ENCODE measurements around the gene KLHL33. TPM values are rescaled to one million over a fixed set of nuclear protein-coding genes. Genes with fewer than 3 reads are reported as not detected.

Gene KLHL33, protein sequence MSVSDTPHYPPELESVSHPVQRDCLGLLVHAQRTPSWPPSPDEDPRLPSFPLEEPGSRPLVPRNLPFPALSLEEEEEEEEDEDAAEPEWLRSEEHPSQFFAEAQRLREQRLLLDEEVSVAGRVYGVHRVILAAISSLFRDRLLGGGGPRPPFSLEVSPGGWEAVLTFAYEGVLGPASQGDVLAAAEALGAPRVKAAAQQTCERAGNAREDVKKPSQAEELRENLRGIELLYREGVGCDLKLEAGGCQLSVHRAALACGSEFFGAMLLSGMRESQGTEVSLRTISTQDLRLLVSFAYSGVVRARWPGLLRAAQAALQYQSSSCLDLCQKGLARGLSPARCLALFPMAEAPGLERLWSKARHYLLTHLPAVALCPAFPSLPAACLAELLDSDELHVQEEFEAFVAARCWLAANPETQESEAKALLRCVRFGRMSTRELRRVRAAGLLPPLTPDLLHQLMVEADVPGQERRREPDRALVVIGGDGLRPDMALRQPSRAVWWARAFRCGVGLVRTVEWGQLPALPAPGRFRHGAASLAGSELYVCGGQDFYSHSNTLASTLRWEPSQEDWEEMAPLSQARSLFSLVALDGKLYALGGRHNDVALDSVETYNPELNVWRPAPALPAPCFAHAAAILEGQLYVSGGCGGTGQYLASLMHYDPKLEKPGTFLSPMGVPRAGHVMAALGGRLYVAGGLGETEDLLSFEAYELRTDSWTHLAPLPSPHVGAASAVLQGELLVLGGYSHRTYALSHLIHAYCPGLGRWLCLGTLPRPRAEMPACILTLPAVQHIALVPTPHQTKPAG
- total RNA-seq: 1 to 10 TPM in 1 of 2 donors, under 1 TPM in 1; 0.52 to 1.2 TPM
- long read RNA-seq, donor 1: 0 reads
- long read RNA-seq, donor 2: 0 reads

DNA sequence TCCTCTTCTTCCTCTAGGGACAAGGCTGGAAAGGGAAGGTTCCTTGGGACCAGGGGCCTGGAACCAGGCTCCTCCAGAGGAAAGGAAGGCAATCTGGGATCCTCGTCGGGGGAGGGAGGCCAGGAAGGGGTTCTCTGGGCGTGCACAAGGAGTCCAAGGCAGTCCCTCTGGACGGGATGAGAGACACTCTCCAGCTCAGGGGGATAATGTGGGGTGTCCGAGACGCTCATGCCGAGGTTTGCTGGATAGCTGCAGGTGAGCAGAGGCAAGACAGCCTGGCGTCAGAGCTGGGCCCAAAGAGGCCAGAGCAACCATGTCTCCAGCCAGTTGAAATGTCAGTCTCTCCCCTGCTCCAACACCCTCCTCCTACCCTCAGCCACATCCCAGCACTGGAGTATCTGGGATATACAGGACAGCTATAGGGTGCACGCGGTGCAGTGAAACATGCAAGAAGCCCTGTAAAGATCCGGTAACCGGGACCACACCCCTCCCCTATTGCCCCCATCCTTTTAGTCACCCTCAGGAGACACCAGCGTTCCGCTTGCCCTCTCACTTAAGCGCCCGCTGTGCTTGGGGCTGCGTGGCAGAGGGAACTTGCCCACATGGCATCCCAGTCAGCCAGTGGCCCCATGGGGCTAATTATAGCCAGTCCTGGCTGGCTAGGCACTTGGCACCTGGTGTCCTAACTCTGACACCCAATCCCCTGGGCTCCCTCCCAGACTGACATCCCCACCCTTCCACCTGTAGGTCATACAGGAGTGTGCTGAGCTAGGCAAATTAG is at the start of gene KLHL33:
TSS of gene KLHL33 (minus strand) at position 585 of the 781 bp plus-strand sequence. CDS start at position 230, 355 bp downstream.
- intact Hi-C loops (cut with DNase I): no loop called here

GRCh38 chr14:20482382-20482781 is 46.4 kb upstream of the KLHL33 start:
- no peak for DNase-seq (ENCODE audit: low spot score)
- intact Hi-C loops (cut with DNase I): no loop called here

More for the DNA sequence above, at the start of gene KLHL33:
- DNase-seq (ENCODE audit: low spot score): no peak

GRCh38 chr14:20478894-20479293 is 42.9 kb upstream of the KLHL33 start:
- no peak for DNase-seq (ENCODE audit: low spot score)
- intact Hi-C loops (cut with DNase I): no loop called here

DNA sequence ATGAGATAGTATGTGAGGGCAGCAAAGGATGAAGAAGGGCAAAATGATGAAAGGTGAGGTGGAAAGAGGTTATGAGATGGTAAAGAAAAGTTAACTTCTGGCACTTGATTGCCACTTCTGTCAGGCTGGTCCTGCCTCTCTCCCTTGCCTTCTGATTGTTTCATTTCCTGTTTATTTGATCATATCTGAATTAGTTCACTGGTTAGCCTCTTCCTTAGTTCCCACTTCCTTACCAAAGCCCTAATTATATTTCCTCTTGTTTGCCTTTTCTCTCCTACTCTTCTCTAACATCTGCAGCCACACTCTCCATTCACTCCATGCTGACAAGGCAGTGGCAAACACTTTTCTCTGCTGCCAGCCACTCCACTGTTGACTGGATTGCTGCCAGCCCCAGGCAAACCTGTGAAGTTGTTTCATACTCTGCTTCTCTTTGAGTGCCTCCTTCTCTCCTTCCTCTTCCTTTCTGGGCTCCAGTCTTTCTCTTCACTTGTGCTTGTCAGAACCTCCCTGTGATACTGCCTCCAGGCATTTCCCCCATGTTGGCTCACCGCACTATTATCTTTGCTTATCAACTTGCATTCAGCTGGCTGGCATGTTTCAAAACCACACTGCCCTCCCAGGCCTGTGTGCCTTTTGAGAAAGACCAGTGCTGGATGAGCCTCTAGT is 41.4 kb upstream of the KLHL33 start:
- intact Hi-C loops (cut with DNase I): no loop called here

GRCh38 chr14:20476776-20477175 is 40.8 kb upstream of the KLHL33 start:
- intact Hi-C loops (cut with DNase I): no loop called here
- DNase-seq (ENCODE audit: low spot score): no peak

More for the DNA sequence above, 41.4 kb upstream of the KLHL33 start:
- no peak for DNase-seq (ENCODE audit: low spot score)

- DNase-seq (ENCODE audit: low spot score): no peak
- intact Hi-C loops (cut with DNase I): no loop called here
Observed at GRCh38 chr14:20472536-20473169, 36.7 kb upstream of the KLHL33 start.

DNA sequence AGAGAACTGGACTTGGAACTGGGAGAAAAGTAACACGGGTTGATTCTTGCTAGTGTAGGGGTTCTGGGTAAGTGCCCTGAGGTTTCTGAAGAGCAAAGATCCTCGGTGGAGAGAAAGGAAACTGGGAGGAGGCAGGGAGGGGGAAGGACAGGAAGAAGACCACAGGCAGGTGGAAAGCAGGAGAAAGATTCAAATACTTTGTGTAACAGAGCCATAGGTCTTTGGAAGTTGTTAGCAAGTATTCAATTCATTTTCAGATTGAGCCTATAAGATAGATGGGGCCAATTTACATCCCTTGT is 34.6 kb upstream of the KLHL33 start:
- DNase-seq (ENCODE audit: low spot score): no peak
- intact Hi-C loops (cut with DNase I): no loop called here

DNA sequence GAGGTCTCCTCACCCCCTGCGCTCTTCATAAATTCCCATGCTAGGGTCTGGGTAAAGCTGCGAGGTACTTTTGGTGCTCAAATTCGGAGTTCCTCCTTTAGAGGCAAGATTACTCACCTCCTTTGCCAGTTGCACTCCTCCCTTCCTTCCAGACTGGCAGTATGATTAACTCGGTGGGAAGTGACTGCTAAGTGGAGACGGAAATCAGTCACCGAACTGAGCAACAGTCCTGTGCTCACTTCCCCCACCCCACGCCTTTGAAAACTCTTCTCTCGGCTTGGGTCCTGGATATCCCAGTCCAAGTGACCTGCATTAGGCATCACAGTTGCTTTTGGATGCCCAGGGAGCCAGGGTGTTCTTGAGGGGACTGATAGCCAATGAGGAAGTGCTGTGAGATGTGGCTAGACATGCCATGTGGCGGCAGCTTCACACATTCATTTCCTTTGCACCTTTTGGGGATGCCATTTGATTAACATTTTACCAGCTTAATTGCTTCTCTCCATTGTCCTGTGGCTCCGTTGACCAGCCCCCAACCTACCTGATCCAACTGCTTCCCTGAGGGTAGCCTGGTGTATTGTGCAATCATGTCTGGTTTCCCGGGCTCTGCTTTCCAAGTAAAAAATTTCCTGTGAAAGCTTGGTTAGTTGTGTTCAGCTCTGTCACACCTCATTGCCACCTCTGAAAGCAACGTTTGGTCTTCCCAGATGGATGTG is 34.1 kb upstream of the KLHL33 start:
- intact Hi-C loops (cut with DNase I): loop anchor here in 1 of 2 donors (10.0 kb wide), 1 partner anchor 145 kb away; no protein-coding TSS in a partner anchor
- no peak for DNase-seq (ENCODE audit: low spot score)

DNA sequence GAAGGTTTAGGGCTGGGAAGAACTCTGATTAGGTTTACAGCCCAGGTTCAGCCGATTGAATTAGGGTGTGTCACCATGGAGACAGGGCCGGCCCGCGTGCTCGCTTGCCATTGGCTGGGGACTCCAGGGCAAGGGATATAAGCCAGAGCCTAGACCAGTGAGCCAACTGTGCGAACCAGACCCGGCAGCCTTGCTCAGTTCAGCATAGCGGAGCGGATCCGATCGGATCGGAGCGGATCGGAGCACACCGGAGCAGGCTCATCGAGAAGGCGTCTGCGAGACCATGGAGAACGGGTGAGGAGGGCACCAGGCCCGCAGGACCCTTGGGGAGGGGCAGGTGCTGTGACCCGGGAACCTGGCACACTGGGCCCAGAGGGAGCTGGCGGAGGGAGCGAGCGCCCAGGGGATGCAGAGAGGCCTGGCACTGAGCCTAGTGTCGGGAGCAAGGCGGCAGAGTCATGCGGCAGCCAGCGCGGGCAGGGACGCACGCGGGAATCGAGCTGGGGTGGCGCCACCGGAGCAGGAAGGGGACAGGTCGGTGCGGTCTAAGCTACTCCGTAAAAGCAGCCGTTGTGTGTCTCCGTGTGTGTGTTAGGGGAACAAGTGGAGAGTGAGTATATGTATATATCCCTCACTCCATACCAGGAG is 33.4 kb upstream of the KLHL33 start, which contains the start of gene PNP:
TSS of gene PNP (plus strand) at position 165 of the 648 bp plus-strand sequence. CDS start at position 284, 119 bp downstream.
- intact Hi-C loops (cut with DNase I): loop anchor here in 1 of 2 donors (10.0 kb wide), 1 partner anchor 145 kb away; no protein-coding TSS in a partner anchor
- peak; percentile 95 for DNase-seq (ENCODE audit: low spot score)

DNA sequence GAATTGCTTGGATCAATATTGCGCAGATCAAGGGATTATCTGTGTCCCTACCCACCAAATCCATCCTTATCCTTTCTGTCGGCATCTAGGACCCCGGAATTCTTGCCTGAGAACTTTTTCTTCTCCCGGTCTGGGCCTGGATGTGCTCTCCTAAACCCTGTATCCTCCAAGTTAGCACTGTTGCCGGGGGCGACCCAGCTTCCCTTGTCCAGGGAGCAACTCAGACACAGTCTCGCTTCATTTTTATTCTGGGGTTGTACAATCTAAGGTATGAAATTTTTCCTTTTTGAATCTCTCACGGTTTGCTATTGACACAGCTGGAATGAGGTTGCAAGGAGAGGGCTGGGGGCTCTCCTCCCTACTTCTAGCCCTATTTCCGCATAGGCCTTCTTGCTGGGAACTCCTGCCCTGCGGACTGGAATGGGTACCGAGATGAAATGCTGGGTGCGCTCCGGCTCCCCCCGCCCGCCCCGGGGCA is 32.8 kb upstream of the KLHL33 start:
- DNase-seq (ENCODE audit: low spot score): no peak
- intact Hi-C loops (cut with DNase I): loop anchor here in 1 of 2 donors (10.0 kb wide), 1 partner anchor 146 kb away; no protein-coding TSS in a partner anchor

- intact Hi-C loops (cut with DNase I): loop anchor here (2.0 to 10.0 kb wide), 2 partner anchors 153 to 227 kb away; partner anchors contain the start of gene ANG (in 1 of the 2)
Observed at GRCh38 chr14:20461225-20462141, 25.5 kb upstream of the KLHL33 start, which contains the start of gene PIP4P1. Gene PIP4P1, minus strand, starts transcription at chr14:20461434. Its CDS starts 109 bp downstream, at chr14:20461325.

GRCh38 chr14:20460458-20461224 is 24.7 kb upstream of the KLHL33 start:
- intact Hi-C loops (cut with DNase I): loop anchor here (2.0 to 10.0 kb wide), 2 partner anchors 154 to 228 kb away; partner anchors contain the start of gene ANG (in 1 of the 2)
- DNase-seq (ENCODE audit: low spot score): no peak

More at GRCh38 chr14:20461225-20462141, 25.5 kb upstream of the KLHL33 start, which contains the start of gene PIP4P1:
- DNase-seq (ENCODE audit: low spot score): peak; percentile 99

- intact Hi-C loops (cut with DNase I): loop anchor here in 1 of 2 donors (10.0 kb wide), 2 partner anchors 123 to 507 kb away; partner anchors contain the start of gene CCNB1IP1
- DNase-seq (ENCODE audit: low spot score): no peak
Observed at GRCh38 chr14:20458031-20458789, 22.2 kb upstream of the KLHL33 start.

DNA sequence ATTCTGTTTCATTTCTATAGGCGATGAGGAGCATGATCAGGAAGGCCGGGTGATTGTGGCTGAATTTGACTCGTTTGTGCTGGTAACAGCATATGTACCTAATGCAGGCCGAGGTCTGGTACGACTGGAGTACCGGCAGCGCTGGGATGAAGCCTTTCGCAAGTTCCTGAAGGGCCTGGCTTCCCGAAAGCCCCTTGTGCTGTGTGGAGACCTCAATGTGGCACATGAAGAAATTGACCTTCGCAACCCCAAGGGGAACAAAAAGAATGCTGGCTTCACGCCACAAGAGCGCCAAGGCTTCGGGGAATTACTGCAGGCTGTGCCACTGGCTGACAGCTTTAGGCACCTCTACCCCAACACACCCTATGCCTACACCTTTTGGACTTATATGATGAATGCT is 21.0 kb upstream of the KLHL33 start:
- intact Hi-C loops (cut with DNase I): loop anchor here in 1 of 2 donors (10.0 kb wide), 2 partner anchors 122 to 508 kb away; partner anchors contain the start of gene CCNB1IP1
- no peak for DNase-seq (ENCODE audit: low spot score)
